GM21619 (cell line): ENCODE results near the gene PROM1.

Experiments
- ATAC-seq: cut with Tn5 transposase; IDR thresholded peaks from one replicate; pipeline ENCODE4 v1.9.1; 2021; ENCODE audit not compliant: unreplicated experiment

Gene PROM1

GRCh38 chr4:15953625-15954024 is 130.2 kb downstream of the PROM1 start:
- ATAC-seq = no peak

GRCh38 chr4:15951781-15952180 is 132.0 kb downstream of the PROM1 start:
- ATAC-seq = no peak

- no peak for ATAC-seq
These were observed 135.0 kb downstream of the PROM1 start for GRCh38 chr4:15948826-15949225.

- no peak for ATAC-seq
These were observed 136.1 kb downstream of the PROM1 start for GRCh38 chr4:15947684-15948083.

GRCh38 chr4:15945516-15945915 is 138.3 kb downstream of the PROM1 start:
- no peak for ATAC-seq

GRCh38 chr4:15944895-15945294 is 138.9 kb downstream of the PROM1 start:
- ATAC-seq = no peak

- ATAC-seq = no peak
These were observed 141.5 kb downstream of the PROM1 start for GRCh38 chr4:15942283-15942682.

- no peak for ATAC-seq
These were observed 145.2 kb downstream of the PROM1 start, which contains the start of gene FGFBP1 for GRCh38 chr4:15938640-15939039. TSS of gene FGFBP1 (minus strand) at chr4:15938740. CDS start at chr4:15936632, 2,108 bp downstream.

- no peak for ATAC-seq
These were observed 145.6 kb downstream of the PROM1 start for GRCh38 chr4:15938182-15938581.

GRCh38 chr4:15936495-15936894 is 147.3 kb downstream of the PROM1 start:
- no peak for ATAC-seq

GRCh38 chr4:15935504-15936402 is 148.1 kb downstream of the PROM1 start:
- no peak for ATAC-seq

- no peak for ATAC-seq
These were observed 149.6 kb downstream of the PROM1 start for GRCh38 chr4:15934259-15934658.

- ATAC-seq = no peak
These were observed 152.2 kb downstream of the PROM1 start for GRCh38 chr4:15931451-15932210.

- ATAC-seq = no peak
These were observed 153.5 kb downstream of the PROM1 start for GRCh38 chr4:15930314-15930713.

GRCh38 chr4:15929540-15929939 is 154.3 kb downstream of the PROM1 start:
- no peak for ATAC-seq

GRCh38 chr4:15928883-15929282 is 154.9 kb downstream of the PROM1 start:
- ATAC-seq = no peak

- ATAC-seq = no peak
These were observed 157.3 kb downstream of the PROM1 start for GRCh38 chr4:15926486-15926885.

GRCh38 chr4:15925830-15926229 is 158.0 kb downstream of the PROM1 start:
- ATAC-seq = no peak

- ATAC-seq = no peak
These were observed 162.3 kb downstream of the PROM1 start for GRCh38 chr4:15921592-15921932.

- ATAC-seq = no peak
These were observed 162.9 kb downstream of the PROM1 start for GRCh38 chr4:15920723-15921591.

GRCh38 chr4:15918484-15919129 is 165.2 kb downstream of the PROM1 start:
- ATAC-seq = no peak
